WTC11 (cell line): ENCODE results near the gene PDSS2.

Source experiments
- CREM ChIP-seq: sonication (generic); formaldehyde crosslinking; IDR thresholded peaks from 2 replicates; pipeline ENCODE4 v1.8.1; 2022; ENCODE audit warnings: mild to moderate bottlenecking, missing genetic modification reagents, moderate library complexity
- CTCF ChIP-seq: fragments of 200-600 bp; IDR thresholded peaks from 2 replicates; pipeline ENCODE4 v1.8.0; 2022; ENCODE audit warnings: antibody characterized with exemption
- FOXK1 ChIP-seq: sonication (generic); formaldehyde crosslinking; IDR thresholded peaks from 2 replicates; pipeline ENCODE4 v1.8.0; 2022; ENCODE audit warnings: mild to moderate bottlenecking, moderate library complexity, missing genetic modification reagents
- MXD4 ChIP-seq: fragments of 250-450 bp; sonication (Bioruptor Pico); IDR thresholded peaks from 2 replicates; pipeline ENCODE4 v1.8.0; 2021; ENCODE audit warnings: mild to moderate bottlenecking, moderate library complexity, borderline replicate concordance
- NR1H2 ChIP-seq: sonication (generic); formaldehyde crosslinking; IDR thresholded peaks from 2 replicates; pipeline ENCODE4 v1.9.0; 2021; ENCODE audit warnings: mild to moderate bottlenecking, moderate library complexity, missing genetic modification reagents
- SP1 ChIP-seq: sonication (generic); formaldehyde crosslinking; conservative IDR thresholded peaks from 2 replicates; pipeline ENCODE4 v1.8.1; 2022; ENCODE audit warnings: missing genetic modification reagents

- TF ChIP-seq CTCF (no peak), SP1 (CRISPR knock-in tag) (no peak), FOXK1 (CRISPR knock-in tag) (no peak), NR1H2 (no peak), CREM (no peak), MXD4 (CRISPR knock-in tag) (no peak)
Observed at GRCh38 chr6:107186047-107186446, 273.3 kb downstream of the PDSS2 start.
